T-helper 9 cell (primary cell): ENCODE results near the gene WARS2.
"Not testable (repeated sequence)": the region's sequence is repeated elsewhere in the genome, so short reads cannot be mapped to it uniquely, and the experiment has no call there.

Experiments
- DNase-seq: peaks from one replicate; pipeline ENCODE4 v3.0.0-alpha.2; 2020
- total RNA-seq, 2 donors: gene quantifications; one replicate each; lab custom pipeline; 2026; lab: John Stamatoyannopoulos, UW

The WARS2 gene
- total RNA-seq, result 18.0 to 20.3 reads per million in 2 donors

GRCh38 chr1:119140177-119141019 is at the start of gene WARS2:
Gene WARS2, minus strand, starts transcription at chr1:119140653. Its CDS starts 9 bp downstream, at chr1:119140644.
- peak; percentile 85 for DNase-seq

GRCh38 chr1:119188926-119189325 is 48.5 kb upstream of the WARS2 start:
- DNase-seq, result no peak

- DNase-seq, result no peak
Observed at GRCh38 chr1:119187416-119187815, 47.0 kb upstream of the WARS2 start.

- DNase-seq, result no peak
Observed at GRCh38 chr1:119186471-119186870, 46.0 kb upstream of the WARS2 start.

GRCh38 chr1:119184972-119185371 is 44.5 kb upstream of the WARS2 start:
- DNase-seq, result no peak

- DNase-seq, result no peak
Observed at GRCh38 chr1:119181218-119181617, 40.8 kb upstream of the WARS2 start.

GRCh38 chr1:119179051-119179450 is 38.6 kb upstream of the WARS2 start:
- no peak for DNase-seq

- not testable (repeated sequence) for DNase-seq
Observed at GRCh38 chr1:119172927-119173326, 32.5 kb upstream of the WARS2 start.

GRCh38 chr1:119171381-119172010 is 31.0 kb upstream of the WARS2 start:
- not testable (repeated sequence) for DNase-seq

- no peak for DNase-seq
Observed at GRCh38 chr1:119163396-119163795, 22.9 kb upstream of the WARS2 start.

- no peak for DNase-seq
Observed at GRCh38 chr1:119160866-119161265, 20.4 kb upstream of the WARS2 start.

GRCh38 chr1:119160409-119160808 is 20.0 kb upstream of the WARS2 start:
- DNase-seq, result no peak

- no peak for DNase-seq
Observed at GRCh38 chr1:119159966-119160365, 19.5 kb upstream of the WARS2 start.

- DNase-seq, result no peak
Observed at GRCh38 chr1:119159111-119159510, 18.7 kb upstream of the WARS2 start.

- DNase-seq, result not testable (repeated sequence)
Observed at GRCh38 chr1:119156761-119157160, 16.3 kb upstream of the WARS2 start.

- not testable (repeated sequence) for DNase-seq
Observed at GRCh38 chr1:119155069-119155468, 14.6 kb upstream of the WARS2 start.

GRCh38 chr1:119150150-119150549 is 9.7 kb upstream of the WARS2 start:
- DNase-seq, result no peak

GRCh38 chr1:119147661-119148090 is 7.2 kb upstream of the WARS2 start:
- DNase-seq, result no peak

- DNase-seq, result no peak
Observed at GRCh38 chr1:119146466-119146865, 6.0 kb upstream of the WARS2 start.

GRCh38 chr1:119144813-119145212 is 4.4 kb upstream of the WARS2 start:
- DNase-seq, result no peak

GRCh38 chr1:119143706-119144105 is 3.3 kb upstream of the WARS2 start:
- no peak for DNase-seq

GRCh38 chr1:119141660-119142059 is 1.2 kb upstream of the WARS2 start:
- DNase-seq, result no peak

GRCh38 chr1:119141020-119141424 is 569 bp upstream of the WARS2 start:
- DNase-seq, result peak; percentile 8

- no peak for DNase-seq
Observed at GRCh38 chr1:119139857-119140176, 636 bp downstream of the WARS2 start.
